Endothelial cell of umbilical vein (primary cell): ENCODE results near the gene ANGPTL5. TPM values are rescaled to one million over a fixed set of nuclear protein-coding genes. Genes with fewer than 3 reads are reported as not detected.

Experiments
- BruUV-seq: library from RNA; stranded (reverse); fragments of 400-500 nt; replicated peaks from 2 replicates; lab custom pipeline; 2021; lab: Mats Ljungman, UMichigan
- CTCF ChIA-PET: fragments of 300-600, 350-600 bp; sonication (Branson Sonifier 250); formaldehyde crosslinking; loops from one replicate; lab custom pipeline; 2021; ENCODE audit warnings: antibody characterized with exemption, inconsistent platforms; lab: Charles Lee
- POLR2A ChIA-PET: fragments of 300-600, 350-600 bp; sonication (Branson Sonifier 250); formaldehyde crosslinking; loops from one replicate; lab custom pipeline; 2021; ENCODE audit warnings: antibody characterized with exemption, inconsistent platforms; lab: Charles Lee
- DNase-seq: peaks from one replicate; pipeline ENCODE4 v3.0.0-alpha.2; 2011; ENCODE audit warnings: low read depth, low spot score
- FAIRE-seq: peaks from 2 replicates; lab custom pipeline; 2011; peaks lifted over from hg19 to GRCh38; lab: Jason Lieb, UNC
- H2AFZ ChIP-seq: 2 replicates; pipeline ENCODE4 v1.6.0; 2012; ENCODE audit warnings: low read depth, low read length, control low read depth, inconsistent platforms
- H3K27ac ChIP-seq: 2 replicates; pipeline ENCODE4 v1.5.1; 2011; ENCODE audit warnings: low read depth, mild to moderate bottlenecking, control low read depth, low read length, moderate library complexity; ENCODE audit not compliant: insufficient read depth
- H3K27me3 ChIP-seq, 2 experiments: 2 replicates each; pipeline versions ENCODE4 v1.6.0 to v1.6.1; 2011; ENCODE audit warnings: low read length in 2 of 2, mixed read lengths in 1 of 2; ENCODE audit not compliant: control insufficient read depth in 2 of 2, insufficient read depth in 2 of 2
- H3K36me3 ChIP-seq, 2 experiments: 2 replicates in 1 of 2; 3 replicates in 1 of 2; pipeline ENCODE4 v1.5.1; 2011; ENCODE audit warnings: low read length in 2 of 2, mild to moderate bottlenecking in 1 of 2, moderate library complexity in 1 of 2; ENCODE audit not compliant: control insufficient read depth in 2 of 2, insufficient read depth in 2 of 2; ENCODE audit errors: extremely low read depth in 1 of 2
- H3K4me1 ChIP-seq: 3 replicates; pipeline ENCODE4 v1.5.1; 2011; ENCODE audit warnings: mild to moderate bottlenecking, low read length; ENCODE audit not compliant: control insufficient read depth, insufficient read depth; ENCODE audit errors: extremely low read depth
- H3K4me2 ChIP-seq: 2 replicates; pipeline ENCODE4 v1.6.1; 2011; ENCODE audit warnings: low read length, control low read depth, mixed read lengths; ENCODE audit not compliant: insufficient read depth
- H3K4me3 ChIP-seq, 3 experiments: fragments of 200-600 bp in 1 of 3; sonication (generic), shearing (Covaris generic) in 1 of 3; replicated peaks in 1 of 3; 2 replicates each; pipeline ENCODE4 v1.5.1; 2011 to 2016; ENCODE audit warnings: control low read depth in 3 of 3, low read length in 3 of 3, mild to moderate bottlenecking in 2 of 3, inconsistent platforms in 1 of 3, low read depth in 1 of 3, moderate library complexity in 1 of 3; ENCODE audit not compliant: insufficient read depth in 1 of 3
- H3K79me2 ChIP-seq: 2 replicates; pipeline ENCODE4 v1.6.0; 2012; ENCODE audit warnings: low read length, inconsistent platforms; ENCODE audit not compliant: control insufficient read depth, insufficient read depth
- H3K9ac ChIP-seq: replicated peaks from 2 replicates; pipeline ENCODE3; 2011; ENCODE audit warnings: low read length, control low read depth; ENCODE audit not compliant: insufficient read depth; ENCODE audit errors: extremely low read depth
- H3K9me1 ChIP-seq: replicated peaks from 3 replicates; pipeline ENCODE4 v1.6.0; 2011; ENCODE audit warnings: mild to moderate bottlenecking, low read length; ENCODE audit not compliant: control insufficient read depth, insufficient read depth; ENCODE audit errors: extremely low read depth
- H3K9me3 ChIP-seq: replicated peaks from 2 replicates; pipeline ENCODE4 v1.5.1; 2012; ENCODE audit warnings: low read length, inconsistent platforms; ENCODE audit not compliant: control insufficient read depth, insufficient read depth
- H4K20me1 ChIP-seq: replicated peaks from 2 replicates; pipeline ENCODE3; 2011; ENCODE audit warnings: mild to moderate bottlenecking, low read length; ENCODE audit not compliant: control insufficient read depth, insufficient read depth; ENCODE audit errors: extremely low read depth
- CTCF ChIP-seq, 2 donors: IDR thresholded peaks; 1 replicate in 1 of 2; 2 replicates in 1 of 2; pipeline ENCODE4 v1.5.1; 2011; ENCODE audit warnings: low read length in 2 of 2, mild to moderate bottlenecking in 2 of 2, moderate library complexity in 2 of 2, control low read depth in 1 of 2, inconsistent platforms in 1 of 2, low read depth in 1 of 2; ENCODE audit not compliant: insufficient read depth in 1 of 2; ENCODE audit errors: extremely low read depth in 1 of 2
- EZH2 ChIP-seq: IDR thresholded peaks from 2 replicates; pipeline ENCODE4 v1.6.1; 2012; ENCODE audit warnings: borderline replicate concordance, low read depth, mild to moderate bottlenecking, moderate library complexity, low read length, inconsistent platforms; ENCODE audit not compliant: severe bottlenecking
- FOS ChIP-seq: IDR thresholded peaks from 2 replicates; pipeline ENCODE4 v1.6.1; 2011; ENCODE audit warnings: mild to moderate bottlenecking, low read length, moderate library complexity, borderline replicate concordance; ENCODE audit not compliant: insufficient read depth
- GATA2 ChIP-seq: IDR thresholded peaks from 2 replicates; pipeline ENCODE4 v1.7.0; 2011; ENCODE audit warnings: low read depth, mild to moderate bottlenecking, moderate library complexity, mixed read lengths, low read length; ENCODE audit not compliant: insufficient read length, insufficient read depth
- JUN ChIP-seq: IDR thresholded peaks from 2 replicates; pipeline ENCODE4 v1.6.1; 2011; ENCODE audit warnings: borderline replicate concordance, low read depth; ENCODE audit not compliant: insufficient read length, insufficient read depth
- MAX ChIP-seq: IDR thresholded peaks from 2 replicates; pipeline ENCODE4 v1.6.1; 2011; ENCODE audit not compliant: insufficient read depth, insufficient read length
- MYC ChIP-seq: IDR thresholded peaks from one replicate; pipeline ENCODE4 v1.6.1; 2011; ENCODE audit warnings: mild to moderate bottlenecking, low read depth, low read length
- POLR2A ChIP-seq: IDR thresholded peaks from 2 replicates; pipeline ENCODE4 v1.6.1; 2012; ENCODE audit warnings: low read depth, mild to moderate bottlenecking, control low read depth, low read length
- POLR2AphosphoS5 ChIP-seq: IDR thresholded peaks from 2 replicates; pipeline ENCODE4 v1.6.1; 2012; ENCODE audit warnings: low read depth, mild to moderate bottlenecking, control low read depth, low read length, moderate library complexity; ENCODE audit not compliant: insufficient read depth
- dilution Hi-C: fragments of 300-500 bp; cut with MboI; formaldehyde crosslinking; loops from one replicate; pipeline ENCODE4 v1.15.0; 2019; ENCODE audit warnings: low sequenced_read_pairs; ENCODE audit not compliant: extremely low pct_ligation_motif_present
- intact Hi-C: fragments of 100-400 bp; cut with micrococcal nuclease; formaldehyde crosslinking; loops from one replicate; pipeline ENCODE4 v1.10.0; 2022
- polyA plus RNA-seq, 4 experiments: library from polyadenylated mRNA; depleted of rRNA in 3 of 4; stranded (reverse) in 3 of 4; unstranded in 1 of 4; fragments of >200 nt; gene quantifications; 2 replicates each; pipeline versions ENCODE4 v1.2.1 to v1.2.3, GENCODE V29; 2011 to 2012; ENCODE audit warnings: missing spikeins in 1 of 4
- total RNA-seq: library from RNA; stranded (reverse); gene quantifications from 2 replicates; pipeline ENCODE4 v1.2.3, GENCODE V29; 2021

ANGPTL5 gene
- total and polyA plus RNA-seq, 2 donors (not counting 3 experiments of a cell fraction or from before 2014, with no cell fraction given), result 0.12 TPM; not detected in 1

DNA sequence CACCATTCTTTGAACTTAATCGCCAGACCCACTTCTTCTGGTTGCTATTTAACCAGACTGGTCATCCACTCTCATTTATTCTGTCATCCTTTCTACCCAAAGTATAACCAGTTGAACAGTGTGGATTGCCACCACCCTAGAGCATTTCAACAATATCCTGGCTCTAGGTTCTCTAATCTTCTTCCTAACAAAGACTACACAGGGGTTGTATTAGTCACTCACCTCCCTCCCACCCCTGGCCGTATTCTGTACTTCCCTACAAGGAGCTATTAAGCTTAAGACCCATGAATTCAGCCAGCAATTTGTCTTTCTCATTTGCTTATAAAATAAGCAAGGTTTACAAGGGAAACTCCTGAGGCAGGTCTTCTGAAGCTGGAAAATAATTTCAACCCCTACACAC, 48.4 kb downstream of the ANGPTL5 start:
- DNase-seq, result peak; percentile 5
- Histone ChIP-seq H3K9me1 (no peaks in the 10 kb centered on the region), H3K27me3 (no peaks in the 10 kb centered on the region), H3K4me3 (no peak overlapping the region), H3K27ac (no peak overlapping the region), H3K9me3 (no peaks in the 10 kb centered on the region), H2AFZ (peak overlapping the region; percentile 4), H3K4me1 (peaks cover 49% of the 10 kb centered on the region), H4K20me1 (no peaks in the 10 kb centered on the region), H3K79me2 (no peaks in the 10 kb centered on the region), H3K4me2 (no peak overlapping the region), H3K36me3 (no peaks in the 10 kb centered on the region), H3K9ac (no peak overlapping the region)
- POLR2A ChIA-PET, result no interaction called here
- no TSS peak for BruUV-seq
- TF ChIP-seq GATA2, result no peak
- TF ChIP-seq POLR2AphosphoS5, result no peak
- no peak for TF ChIP-seq EZH2
- no peak for TF ChIP-seq CTCF (IDR thresholded peaks at IDR 0.05; ENCODE audit: extremely low read depth in 1 of 2, insufficient read depth in 1 of 2, low read depth in 1 of 2, low read length in 2 of 2)
- TF ChIP-seq POLR2A, result no peak
- no peak for TF ChIP-seq MAX
- no peak for TF ChIP-seq FOS
- no peak for TF ChIP-seq JUN
- TF ChIP-seq MYC, result no peak
- dilution Hi-C loops (no loop called here), intact Hi-C loops (loop anchor here (10.0 kb wide), 2 partner anchors 357 to 397 kb away; no protein-coding TSS in a partner anchor)
- CTCF ChIA-PET, result interaction anchor here (4.8 to 10.9 kb wide), 2 partner anchors 11 to 136 kb away, joined by 35 to 621 read pairs; no protein-coding TSS in a partner anchor
- no peak for FAIRE-seq
